K562 (cell line): ENCODE data around the gene CDCP1. TPM values are rescaled to one million over a fixed set of nuclear protein-coding genes. Genes with fewer than 3 reads are reported as not detected.

Experiments
- ARID1B ChIP-seq: fragments of 450-650 bp; IDR thresholded peaks from 2 replicates; pipeline ENCODE4 v1.6.1; 2016; ENCODE audit warnings: antibody characterized with exemption, mild to moderate bottlenecking, inconsistent platforms
- CBFB ChIP-seq: sonication (generic); formaldehyde crosslinking; IDR thresholded peaks from 2 replicates; pipeline ENCODE4 v1.4.0; 2020; ENCODE audit warnings: mild to moderate bottlenecking, missing genetic modification reagents
- CREB3L1 ChIP-seq: fragments of 450-650 bp; IDR thresholded peaks from 2 replicates; pipeline ENCODE4 v1.6.1; 2014; ENCODE audit warnings: low read depth, mild to moderate bottlenecking, moderate library complexity, borderline replicate concordance
- CXXC5 ChIP-seq: fragments of 250-450 bp; sonication (Bioruptor Pico); IDR thresholded peaks from 2 replicates; pipeline ENCODE4 v1.8.0; 2022; ENCODE audit warnings: inconsistent platforms, mild to moderate bottlenecking, moderate library complexity
- GABPB1 ChIP-seq: sonication (generic); formaldehyde crosslinking; IDR thresholded peaks from 2 replicates; pipeline ENCODE4 v1.8.0; 2022; ENCODE audit warnings: mild to moderate bottlenecking, missing genetic modification reagents
- PATZ1 ChIP-seq: fragments of 250-450 bp; sonication (Bioruptor Pico); IDR thresholded peaks from 2 replicates; pipeline ENCODE4 v1.5.0; 2020; ENCODE audit warnings: mild to moderate bottlenecking, borderline replicate concordance
- RBM17 ChIP-seq: fragments of 200-400 bp; formaldehyde crosslinking; IDR thresholded peaks from 2 replicates; pipeline ENCODE4 v1.6.1; 2017; ENCODE audit warnings: low read depth, mild to moderate bottlenecking, low read length, borderline replicate concordance
- SMAD2 ChIP-seq: fragments of 150-350 bp; IDR thresholded peaks from 2 replicates; pipeline ENCODE4 v1.6.1; 2014; ENCODE audit warnings: low read depth, mild to moderate bottlenecking, low read length
- TRIM28 ChIP-seq: fragments of 450-650 bp; IDR thresholded peaks from 2 replicates; pipeline ENCODE4 v1.6.1; 2017
- YBX1 ChIP-seq: fragments of 450-650 bp; IDR thresholded peaks from 2 replicates; pipeline ENCODE4 v1.7.1; 2016; ENCODE audit warnings: mild to moderate bottlenecking
- ZFP30 ChIP-seq: fragments of 250-450 bp; sonication (Bioruptor Pico); IDR thresholded peaks from 2 replicates; pipeline ENCODE4 v1.8.0; 2022; ENCODE audit warnings: moderate library complexity, mild to moderate bottlenecking, inconsistent platforms, borderline replicate concordance
- ZNF239 ChIP-seq: fragments of 250-450 bp; sonication (Bioruptor Pico); IDR thresholded peaks from 2 replicates; pipeline ENCODE4 v1.4.0; 2020; ENCODE audit warnings: mild to moderate bottlenecking
- polyA plus RNA-seq, 8 experiments: library from polyadenylated mRNA; depleted of rRNA in 4 of 8; stranded (reverse) in 5 of 8; unstranded in 3 of 8; fragments of >200 nt; fragmentation: Nextera tagmentation in 2 of 8; fragmentation: Illumina TruSeq in 1 of 8; extraction: Ambion mirVana in 2 of 8; extraction: Trizol in 1 of 8; gene quantifications; 2 replicates each; pipeline versions ENCODE4 v1.2.1 to v1.2.3, GENCODE V29; 2011 to 2014; ENCODE audit warnings: inconsistent platforms in 1 of 8, missing spikeins in 1 of 8
- total RNA-seq, 7 experiments: library from RNA; depleted of rRNA in 6 of 7; stranded (reverse); fragments of >200 nt in 6 of 7; fragmentation: Illumina TruSeq in 2 of 7; extraction: Trizol in 2 of 7; gene quantifications; 2 replicates each; pipeline versions ENCODE4 v1.2.1 to v1.2.3, GENCODE V29; 2011 to 2021; ENCODE audit warnings: low replicate concordance in 1 of 7
- TF ChIP-seq, protein P1 (sequence below): sonication (generic); formaldehyde crosslinking; IDR thresholded peaks from 2 replicates; pipeline ENCODE4 v1.8.1; 2023; ENCODE audit warnings: mild to moderate bottlenecking, missing genetic modification reagents
- TF ChIP-seq, protein P2 (sequence below): sonication (generic); formaldehyde crosslinking; IDR thresholded peaks from 2 replicates; pipeline ENCODE4 v1.8.0; 2022; ENCODE audit warnings: mild to moderate bottlenecking, missing genetic modification reagents
- TF ChIP-seq, protein P3 (sequence below): sonication (generic); formaldehyde crosslinking; IDR thresholded peaks from 2 replicates; pipeline ENCODE4 v1.8.0; 2022; ENCODE audit warnings: mild to moderate bottlenecking, missing genetic modification reagents

Gene CDCP1
- total and polyA plus RNA-seq, 9 of the 15 experiments (the other 6 are each of a cell fraction or from before 2014, with no cell fraction given), result 3.9 to 16.4 (median 5.2) TPM

DNA sequence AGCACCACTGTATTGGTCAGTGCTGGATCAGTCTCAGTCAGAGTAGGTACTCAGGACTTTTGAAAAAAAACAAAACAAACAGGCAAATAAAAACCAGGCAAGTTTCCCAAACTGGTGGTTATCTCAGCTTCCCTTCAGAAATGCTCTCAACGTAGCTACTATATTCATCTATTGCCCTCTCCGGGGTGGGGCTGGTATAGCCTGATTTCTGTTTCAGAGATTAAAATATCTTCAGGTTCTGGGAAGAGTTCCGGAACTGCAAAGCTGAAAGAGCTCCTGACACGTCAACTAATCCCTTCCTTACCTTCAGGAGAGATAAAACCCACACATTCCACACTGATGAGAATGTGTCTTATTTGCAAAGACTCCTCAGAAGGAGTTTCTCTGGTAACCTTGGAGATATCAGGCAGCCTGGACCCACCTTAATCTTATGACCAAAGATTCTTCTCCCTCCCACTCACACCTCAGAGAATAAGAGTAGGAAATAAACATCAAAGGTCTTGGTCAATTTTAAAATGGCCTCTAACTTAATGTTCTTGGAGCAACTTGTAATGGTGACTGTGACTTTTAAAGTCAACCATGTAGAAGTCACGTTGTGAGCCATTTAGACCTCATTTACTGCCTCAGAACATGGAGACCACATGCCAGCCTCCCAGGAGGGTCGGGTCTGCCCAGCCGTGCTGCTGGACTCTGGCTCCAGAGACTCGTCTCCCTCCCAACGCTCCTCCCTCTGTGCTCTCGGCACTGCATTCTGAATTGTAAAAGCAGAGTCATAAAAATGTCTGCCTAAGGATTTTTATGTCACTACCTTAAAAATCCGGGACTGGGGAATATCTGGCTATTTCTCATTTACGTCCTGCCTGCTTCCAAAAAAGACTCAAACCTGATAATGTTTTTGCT is 53.8 kb downstream of the CDCP1 start (continued):
- TF ChIP-seq, protein P1, sequence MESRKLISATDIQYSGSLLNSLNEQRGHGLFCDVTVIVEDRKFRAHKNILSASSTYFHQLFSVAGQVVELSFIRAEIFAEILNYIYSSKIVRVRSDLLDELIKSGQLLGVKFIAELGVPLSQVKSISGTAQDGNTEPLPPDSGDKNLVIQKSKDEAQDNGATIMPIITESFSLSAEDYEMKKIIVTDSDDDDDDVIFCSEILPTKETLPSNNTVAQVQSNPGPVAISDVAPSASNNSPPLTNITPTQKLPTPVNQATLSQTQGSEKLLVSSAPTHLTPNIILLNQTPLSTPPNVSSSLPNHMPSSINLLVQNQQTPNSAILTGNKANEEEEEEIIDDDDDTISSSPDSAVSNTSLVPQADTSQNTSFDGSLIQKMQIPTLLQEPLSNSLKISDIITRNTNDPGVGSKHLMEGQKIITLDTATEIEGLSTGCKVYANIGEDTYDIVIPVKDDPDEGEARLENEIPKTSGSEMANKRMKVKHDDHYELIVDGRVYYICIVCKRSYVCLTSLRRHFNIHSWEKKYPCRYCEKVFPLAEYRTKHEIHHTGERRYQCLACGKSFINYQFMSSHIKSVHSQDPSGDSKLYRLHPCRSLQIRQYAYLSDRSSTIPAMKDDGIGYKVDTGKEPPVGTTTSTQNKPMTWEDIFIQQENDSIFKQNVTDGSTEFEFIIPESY (CRISPR knock-in tag), result no peak
- peak; percentile 22; the same call in 1 of the 2 replicates for TF ChIP-seq TRIM28
- peak; percentile 94 for TF ChIP-seq ARID1B
- 0 out of 2 replicates have a peak, but pooled peaks have one; percentile 39 for TF ChIP-seq CREB3L1
- TF ChIP-seq PATZ1 (CRISPR knock-in tag), result no peak
- TF ChIP-seq, protein P2, sequence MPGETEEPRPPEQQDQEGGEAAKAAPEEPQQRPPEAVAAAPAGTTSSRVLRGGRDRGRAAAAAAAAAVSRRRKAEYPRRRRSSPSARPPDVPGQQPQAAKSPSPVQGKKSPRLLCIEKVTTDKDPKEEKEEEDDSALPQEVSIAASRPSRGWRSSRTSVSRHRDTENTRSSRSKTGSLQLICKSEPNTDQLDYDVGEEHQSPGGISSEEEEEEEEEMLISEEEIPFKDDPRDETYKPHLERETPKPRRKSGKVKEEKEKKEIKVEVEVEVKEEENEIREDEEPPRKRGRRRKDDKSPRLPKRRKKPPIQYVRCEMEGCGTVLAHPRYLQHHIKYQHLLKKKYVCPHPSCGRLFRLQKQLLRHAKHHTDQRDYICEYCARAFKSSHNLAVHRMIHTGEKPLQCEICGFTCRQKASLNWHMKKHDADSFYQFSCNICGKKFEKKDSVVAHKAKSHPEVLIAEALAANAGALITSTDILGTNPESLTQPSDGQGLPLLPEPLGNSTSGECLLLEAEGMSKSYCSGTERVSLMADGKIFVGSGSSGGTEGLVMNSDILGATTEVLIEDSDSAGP (CRISPR knock-in tag), result no peak
- TF ChIP-seq YBX1, result no peak
- no peak for TF ChIP-seq SMAD2
- no peak for TF ChIP-seq RBM17
- TF ChIP-seq, protein P3, sequence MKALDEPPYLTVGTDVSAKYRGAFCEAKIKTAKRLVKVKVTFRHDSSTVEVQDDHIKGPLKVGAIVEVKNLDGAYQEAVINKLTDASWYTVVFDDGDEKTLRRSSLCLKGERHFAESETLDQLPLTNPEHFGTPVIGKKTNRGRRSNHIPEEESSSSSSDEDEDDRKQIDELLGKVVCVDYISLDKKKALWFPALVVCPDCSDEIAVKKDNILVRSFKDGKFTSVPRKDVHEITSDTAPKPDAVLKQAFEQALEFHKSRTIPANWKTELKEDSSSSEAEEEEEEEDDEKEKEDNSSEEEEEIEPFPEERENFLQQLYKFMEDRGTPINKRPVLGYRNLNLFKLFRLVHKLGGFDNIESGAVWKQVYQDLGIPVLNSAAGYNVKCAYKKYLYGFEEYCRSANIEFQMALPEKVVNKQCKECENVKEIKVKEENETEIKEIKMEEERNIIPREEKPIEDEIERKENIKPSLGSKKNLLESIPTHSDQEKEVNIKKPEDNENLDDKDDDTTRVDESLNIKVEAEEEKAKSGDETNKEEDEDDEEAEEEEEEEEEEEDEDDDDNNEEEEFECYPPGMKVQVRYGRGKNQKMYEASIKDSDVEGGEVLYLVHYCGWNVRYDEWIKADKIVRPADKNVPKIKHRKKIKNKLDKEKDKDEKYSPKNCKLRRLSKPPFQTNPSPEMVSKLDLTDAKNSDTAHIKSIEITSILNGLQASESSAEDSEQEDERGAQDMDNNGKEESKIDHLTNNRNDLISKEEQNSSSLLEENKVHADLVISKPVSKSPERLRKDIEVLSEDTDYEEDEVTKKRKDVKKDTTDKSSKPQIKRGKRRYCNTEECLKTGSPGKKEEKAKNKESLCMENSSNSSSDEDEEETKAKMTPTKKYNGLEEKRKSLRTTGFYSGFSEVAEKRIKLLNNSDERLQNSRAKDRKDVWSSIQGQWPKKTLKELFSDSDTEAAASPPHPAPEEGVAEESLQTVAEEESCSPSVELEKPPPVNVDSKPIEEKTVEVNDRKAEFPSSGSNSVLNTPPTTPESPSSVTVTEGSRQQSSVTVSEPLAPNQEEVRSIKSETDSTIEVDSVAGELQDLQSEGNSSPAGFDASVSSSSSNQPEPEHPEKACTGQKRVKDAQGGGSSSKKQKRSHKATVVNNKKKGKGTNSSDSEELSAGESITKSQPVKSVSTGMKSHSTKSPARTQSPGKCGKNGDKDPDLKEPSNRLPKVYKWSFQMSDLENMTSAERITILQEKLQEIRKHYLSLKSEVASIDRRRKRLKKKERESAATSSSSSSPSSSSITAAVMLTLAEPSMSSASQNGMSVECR (CRISPR knock-in tag), result no peak
- TF ChIP-seq CBFB (CRISPR knock-in tag), result no peak
- no peak for TF ChIP-seq ZNF239 (CRISPR knock-in tag)
- TF ChIP-seq GABPB1, result 0 out of 2 replicates have a peak, but pooled peaks have one; percentile 48
- TF ChIP-seq CXXC5, result peak; percentile 74; the same call in 1 of the 2 replicates
- no peak for TF ChIP-seq ZFP30 (CRISPR knock-in tag)
